GM23248 (cell line): Measurements from ENCODE around the gene POU3F2.

Source experiments
- EZH2 ChIP-seq: fragments of 200-600 bp; sonication (generic); IDR thresholded peaks from 2 replicates; pipeline ENCODE4 v1.6.1; 2018; ENCODE audit warnings: antibody characterized with exemption, mild to moderate bottlenecking; ENCODE audit not compliant: insufficient read depth, poor library complexity, severe bottlenecking
- EZH2phosphoT487 ChIP-seq: fragments of 200-600 bp; sonication (generic); IDR thresholded peaks from 2 replicates; pipeline ENCODE4 v1.6.1; 2018; ENCODE audit warnings: antibody characterized with exemption, moderate library complexity, mild to moderate bottlenecking, low read depth; ENCODE audit not compliant: insufficient read depth

GRCh38 chr6:98840996-98841513, 6.7 kb downstream of the POU3F2 start:
- TF ChIP-seq EZH2 (no peak), EZH2phosphoT487 (no peak)
